RWPE2 (cell line): ENCODE measurements around the gene TBL1XR1.

Experiments
- ATAC-seq: fragments of 200-7000 bp; cut with Tn5 transposase; 3 replicates; pipeline ENCODE4 v1.9.1; 2021; ENCODE audit warnings: low read depth
- DNase-seq: peaks from one replicate; pipeline ENCODE4 v3.0.0-alpha.2; 2020; ENCODE audit warnings: low spot score
- H3K27ac ChIP-seq: fragments of 450-650 bp; 2 replicates; pipeline ENCODE4 v1.5.1; 2017; ENCODE audit warnings: mild to moderate bottlenecking; ENCODE audit not compliant: poor library complexity, severe bottlenecking
- H3K27me3 ChIP-seq: fragments of 250-450 bp; sonication (Bioruptor Pico); 2 replicates; pipeline ENCODE4 v1.5.1; 2021; ENCODE audit warnings: mild to moderate bottlenecking, moderate library complexity; ENCODE audit not compliant: insufficient read depth, poor library complexity, severe bottlenecking
- H3K36me3 ChIP-seq: fragments of 250-450 bp; sonication (Bioruptor Pico); 2 replicates; pipeline ENCODE4 v1.5.1; 2020; ENCODE audit warnings: low read depth, mild to moderate bottlenecking, moderate library complexity
- H3K4me1 ChIP-seq: fragments of 250-450 bp; sonication (Bioruptor Pico); 2 replicates; pipeline ENCODE4 v1.5.1; 2021; ENCODE audit warnings: mild to moderate bottlenecking, moderate library complexity; ENCODE audit not compliant: insufficient read depth, poor library complexity, severe bottlenecking
- H3K4me3 ChIP-seq: fragments of 250-450 bp; sonication (Bioruptor Pico); 2 replicates; pipeline ENCODE4 v1.5.1; 2021; ENCODE audit warnings: mild to moderate bottlenecking, moderate library complexity; ENCODE audit not compliant: severe bottlenecking
- H3K9me3 ChIP-seq: fragments of 250-450 bp; sonication (Bioruptor Pico); 2 replicates; pipeline ENCODE4 v1.5.1; 2021; ENCODE audit warnings: mild to moderate bottlenecking, moderate library complexity; ENCODE audit not compliant: severe bottlenecking
- TF ChIP-seq, protein P1 (sequence below): fragments of 450-650 bp; IDR thresholded peaks from one replicate; pipeline ENCODE4 v1.5.1; 2017; ENCODE audit warnings: mild to moderate bottlenecking, moderate library complexity; ENCODE audit not compliant: poor library complexity, severe bottlenecking

TBL1XR1 gene

GRCh38 chr3:177066068-177066467 lies 131.2 kb downstream of the TBL1XR1 start:
- Histone ChIP-seq H3K36me3 (peaks cover 14% of the 10 kb centered on the region), H3K9me3 (no peaks in the 10 kb centered on the region), H3K4me3 (no peak overlapping the region), H3K4me1 (peaks cover 12% of the 10 kb centered on the region), H3K27ac (no peak overlapping the region), H3K27me3 (no peaks in the 10 kb centered on the region)
- DNase-seq, result no peak
- TF ChIP-seq, protein P1, sequence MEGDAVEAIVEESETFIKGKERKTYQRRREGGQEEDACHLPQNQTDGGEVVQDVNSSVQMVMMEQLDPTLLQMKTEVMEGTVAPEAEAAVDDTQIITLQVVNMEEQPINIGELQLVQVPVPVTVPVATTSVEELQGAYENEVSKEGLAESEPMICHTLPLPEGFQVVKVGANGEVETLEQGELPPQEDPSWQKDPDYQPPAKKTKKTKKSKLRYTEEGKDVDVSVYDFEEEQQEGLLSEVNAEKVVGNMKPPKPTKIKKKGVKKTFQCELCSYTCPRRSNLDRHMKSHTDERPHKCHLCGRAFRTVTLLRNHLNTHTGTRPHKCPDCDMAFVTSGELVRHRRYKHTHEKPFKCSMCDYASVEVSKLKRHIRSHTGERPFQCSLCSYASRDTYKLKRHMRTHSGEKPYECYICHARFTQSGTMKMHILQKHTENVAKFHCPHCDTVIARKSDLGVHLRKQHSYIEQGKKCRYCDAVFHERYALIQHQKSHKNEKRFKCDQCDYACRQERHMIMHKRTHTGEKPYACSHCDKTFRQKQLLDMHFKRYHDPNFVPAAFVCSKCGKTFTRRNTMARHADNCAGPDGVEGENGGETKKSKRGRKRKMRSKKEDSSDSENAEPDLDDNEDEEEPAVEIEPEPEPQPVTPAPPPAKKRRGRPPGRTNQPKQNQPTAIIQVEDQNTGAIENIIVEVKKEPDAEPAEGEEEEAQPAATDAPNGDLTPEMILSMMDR, result no peak
- no peak for ATAC-seq

DNA sequence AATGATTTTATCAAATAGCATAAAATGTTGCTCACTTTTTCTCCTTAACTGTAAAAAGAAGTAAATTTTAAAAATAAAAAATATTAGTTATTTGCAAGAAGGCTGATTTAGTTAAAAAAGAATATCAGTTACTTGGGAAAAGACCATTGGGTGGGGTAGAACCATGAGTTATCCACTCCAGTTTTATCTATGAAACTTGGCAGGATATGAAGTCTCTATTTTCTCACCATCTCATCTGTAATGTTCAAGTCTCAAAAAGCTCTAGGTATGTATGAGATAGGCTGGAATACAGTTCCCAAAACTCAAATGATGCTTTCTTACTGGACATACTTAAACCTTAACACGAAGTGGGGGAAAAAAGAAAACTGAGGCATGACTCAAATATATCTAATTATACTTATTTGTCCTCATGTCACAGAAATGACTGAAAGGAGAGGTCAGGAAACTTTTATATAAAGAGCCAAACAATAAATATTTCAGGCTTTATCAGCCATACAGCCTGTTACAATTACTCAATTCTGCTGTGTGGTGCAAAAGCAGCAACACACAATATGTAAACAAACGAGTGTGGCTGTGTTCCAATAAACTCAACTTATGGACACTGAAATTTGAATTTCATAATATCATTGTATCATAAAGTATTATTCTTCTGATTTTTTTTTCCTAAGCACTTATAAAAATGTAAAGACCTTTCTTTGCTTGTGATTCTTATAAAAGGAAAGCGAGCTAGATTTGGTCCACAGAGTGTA lies 131.8 kb downstream of the TBL1XR1 start:
- DNase-seq, result no peak
- Histone ChIP-seq H3K36me3 (peaks cover 19% of the 10 kb centered on the region), H3K27me3 (no peaks in the 10 kb centered on the region), H3K4me3 (no peak overlapping the region), H3K4me1 (peaks cover 12% of the 10 kb centered on the region), H3K9me3 (no peaks in the 10 kb centered on the region), H3K27ac (no peak overlapping the region)
- TF ChIP-seq, protein P1, result no peak
- no peak for ATAC-seq

- Histone ChIP-seq H3K27ac (no peak overlapping the region), H3K4me1 (peaks cover 8% of the 10 kb centered on the region)
- TF ChIP-seq, protein P1, result no peak
Measured at GRCh38 chr3:177062052-177062732, 135.1 kb downstream of the TBL1XR1 start.

GRCh38 chr3:177061369-177061768 lies 135.9 kb downstream of the TBL1XR1 start:
- ATAC-seq, result no peak
- H3K9me3 ChIP-seq, result no peaks in the 10 kb centered on the region
- no peaks in the 10 kb centered on the region for H3K27me3 ChIP-seq
- H3K4me3 ChIP-seq, result no peak overlapping the region
- no peak overlapping the region for H3K27ac ChIP-seq
- peaks cover 25% of the 10 kb centered on the region for H3K36me3 ChIP-seq
- H3K4me1 ChIP-seq, result peaks cover 8% of the 10 kb centered on the region
- TF ChIP-seq, protein P1, result no peak
- no peak for DNase-seq

More at GRCh38 chr3:177062052-177062732, 135.1 kb downstream of the TBL1XR1 start:
- DNase-seq (no peak), ATAC-seq (no peak)
- H3K9me3 ChIP-seq, result no peaks in the 10 kb centered on the region
- H3K4me3 ChIP-seq, result no peak overlapping the region
- H3K27me3 ChIP-seq, result no peaks in the 10 kb centered on the region
- peaks cover 25% of the 10 kb centered on the region for H3K36me3 ChIP-seq

- H3K4me3 ChIP-seq, result no peak overlapping the region
- H3K27me3 ChIP-seq, result no peaks in the 10 kb centered on the region
- no peak for DNase-seq
- no peak for ATAC-seq
- H3K27ac ChIP-seq, result no peak overlapping the region
- H3K36me3 ChIP-seq, result peaks cover 25% of the 10 kb centered on the region
- H3K4me1 ChIP-seq, result peaks cover 12% of the 10 kb centered on the region
- TF ChIP-seq, protein P1, result no peak
- no peaks in the 10 kb centered on the region for H3K9me3 ChIP-seq
Measured at GRCh38 chr3:177060492-177060891, 136.8 kb downstream of the TBL1XR1 start.
